GM23338 (cell line): ENCODE results near the gene DTX1.

Source experiments
- CTCF ChIP-seq, 2 experiments: fragments of 200-600 bp in 1 of 2; sonication (generic) in 1 of 2; conservative IDR thresholded peaks; 2 replicates each; pipeline versions ENCODE4 v1.5.1 to v1.6.1; 2016 to 2017; ENCODE audit warnings: antibody characterized with exemption in 2 of 2, low read depth in 2 of 2, mild to moderate bottlenecking in 2 of 2, moderate library complexity in 1 of 2
- ETS1 ChIP-seq: IDR thresholded peaks from 2 replicates; pipeline ENCODE4 v1.6.1; 2016; ENCODE audit warnings: antibody characterized with exemption
- EZH2 ChIP-seq: fragments of 200-600 bp; sonication (generic); IDR thresholded peaks from one replicate; pipeline ENCODE4 v1.8.0; 2017; ENCODE audit warnings: antibody characterized with exemption, mild to moderate bottlenecking, low read depth; ENCODE audit not compliant: unreplicated experiment
- EZH2phosphoT487 ChIP-seq: fragments of 200-600 bp; sonication (generic); IDR thresholded peaks from one replicate; pipeline ENCODE4 v1.8.1; 2018; ENCODE audit warnings: antibody characterized with exemption; ENCODE audit not compliant: unreplicated experiment
- JUNB ChIP-seq: IDR thresholded peaks from one replicate; pipeline ENCODE4 v1.6.1; 2016; ENCODE audit warnings: antibody characterized with exemption; ENCODE audit not compliant: unreplicated experiment
- POLR2AphosphoS5 ChIP-seq: IDR thresholded peaks from 2 replicates; pipeline ENCODE4 v1.6.1; 2016; ENCODE audit warnings: antibody characterized with exemption, low read depth
- REST ChIP-seq: IDR thresholded peaks from one replicate; pipeline ENCODE4 v1.6.1; 2018; ENCODE audit warnings: antibody characterized with exemption; ENCODE audit not compliant: unreplicated experiment

- TF ChIP-seq CTCF (conservative IDR thresholded peaks at IDR 0.05; ENCODE audit: low read depth in 2 of 2) (no peak), POLR2AphosphoS5 (no peak), ETS1 (no peak), REST (no peak), EZH2phosphoT487 (no peak), EZH2 (no peak), JUNB (no peak)
Observed at GRCh38 chr12:113039911-113040445, 16.6 kb upstream of the DTX1 start.
